Measurements from ENCODE around the gene RIPOR2.

DNA sequence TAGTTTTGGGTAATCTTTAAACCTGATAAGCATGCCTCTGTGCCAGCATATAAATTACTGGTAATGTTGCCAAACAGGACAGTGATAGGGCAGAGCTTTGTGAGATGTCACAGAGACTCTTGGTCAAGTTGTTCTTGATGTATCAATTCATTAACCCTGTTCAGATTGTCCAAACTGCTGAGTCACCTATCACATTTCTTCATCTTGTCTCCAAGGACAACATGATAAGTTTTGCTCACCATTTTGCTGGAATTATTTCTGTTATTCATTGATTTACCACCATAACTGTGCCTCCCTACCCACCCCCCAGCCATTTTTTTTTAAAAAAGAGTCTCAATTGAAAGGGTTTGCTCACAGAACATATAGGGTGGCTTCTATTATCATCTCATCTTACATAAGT lies 180.5 kb downstream of the RIPOR2 start:
- TF ChIP-seq, protein P1, sequence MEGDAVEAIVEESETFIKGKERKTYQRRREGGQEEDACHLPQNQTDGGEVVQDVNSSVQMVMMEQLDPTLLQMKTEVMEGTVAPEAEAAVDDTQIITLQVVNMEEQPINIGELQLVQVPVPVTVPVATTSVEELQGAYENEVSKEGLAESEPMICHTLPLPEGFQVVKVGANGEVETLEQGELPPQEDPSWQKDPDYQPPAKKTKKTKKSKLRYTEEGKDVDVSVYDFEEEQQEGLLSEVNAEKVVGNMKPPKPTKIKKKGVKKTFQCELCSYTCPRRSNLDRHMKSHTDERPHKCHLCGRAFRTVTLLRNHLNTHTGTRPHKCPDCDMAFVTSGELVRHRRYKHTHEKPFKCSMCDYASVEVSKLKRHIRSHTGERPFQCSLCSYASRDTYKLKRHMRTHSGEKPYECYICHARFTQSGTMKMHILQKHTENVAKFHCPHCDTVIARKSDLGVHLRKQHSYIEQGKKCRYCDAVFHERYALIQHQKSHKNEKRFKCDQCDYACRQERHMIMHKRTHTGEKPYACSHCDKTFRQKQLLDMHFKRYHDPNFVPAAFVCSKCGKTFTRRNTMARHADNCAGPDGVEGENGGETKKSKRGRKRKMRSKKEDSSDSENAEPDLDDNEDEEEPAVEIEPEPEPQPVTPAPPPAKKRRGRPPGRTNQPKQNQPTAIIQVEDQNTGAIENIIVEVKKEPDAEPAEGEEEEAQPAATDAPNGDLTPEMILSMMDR (conservative IDR thresholded peaks at IDR 0.05; ENCODE audit: low read length): no peak
- TF ChIP-seq EZH2phosphoT487 (IDR thresholded peaks at IDR 0.05; ENCODE audit: borderline replicate concordance, low read depth, low read length): no peak

All from OCI-LY7 (cell line).